Measurements from ENCODE around the gene CYTIP. TPM values are rescaled to one million over a fixed set of nuclear protein-coding genes. Genes with fewer than 3 reads are reported as not detected.

Gene CYTIP
- polyA plus RNA-seq, 3 donors, result 61.9 to 188 (median 83.5) TPM

DNA sequence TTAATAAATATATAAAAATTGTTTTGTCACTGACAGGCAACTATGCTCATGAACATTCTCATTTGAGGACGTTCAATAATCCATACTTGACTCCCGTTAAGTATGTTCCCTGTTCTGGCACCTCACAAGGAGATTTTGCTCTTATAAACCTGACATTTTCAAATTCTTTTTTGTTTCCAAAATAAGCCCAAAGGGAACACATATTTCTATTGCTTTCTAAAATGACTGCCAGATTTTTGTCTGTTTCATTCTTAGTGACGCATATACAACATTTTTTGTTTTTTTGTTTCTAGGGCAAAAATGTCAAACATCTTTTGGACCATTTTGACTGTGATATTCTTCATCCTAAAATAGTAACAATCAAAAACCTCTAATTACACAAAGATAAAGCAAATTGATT is 50.5 kb downstream of the CYTIP start:
- H3K27ac ChIP-seq (ENCODE audit: low read depth in 1 of 2, low read length in 2 of 2), result no peak overlapping the region
- H3K36me3 ChIP-seq (replicated peaks in 1 of 2; ENCODE audit: control insufficient read depth in 1 of 2, insufficient read depth in 2 of 2, low read length in 2 of 2), result no peaks in the 10 kb centered on the region
- H3K4me2 ChIP-seq (replicated peaks; ENCODE audit: extremely low read depth, low read length, poor library complexity, severe bottlenecking), result no peak overlapping the region
- no peak overlapping the region for H3K9ac ChIP-seq (ENCODE audit: insufficient read depth, low read length, poor library complexity, severe bottlenecking)
- no peaks in the 10 kb centered on the region for H3K27me3 ChIP-seq (ENCODE audit: control insufficient read depth in 2 of 2, insufficient read depth in 2 of 2, low read length in 2 of 2)
- 100% methylated on average over 2 of the region's 3 CpGs for WGBS (ENCODE audit: insufficient coverage)
- DNase-seq, result no peak
- peaks cover 0 to 3% of the 10 kb centered on the region in 2 donors for H3K36me3 Mint-ChIP-seq
- no peaks in the 10 kb centered on the region for H3K4me1 ChIP-seq (ENCODE audit: control insufficient read depth in 1 of 2, insufficient read depth in 2 of 2, low read length in 2 of 2)
- no peak overlapping the region for H3K4me3 ChIP-seq (replicated peaks in 1 of 3; ENCODE audit: low read depth in 2 of 3, low read length in 3 of 3)
- no peaks in the 10 kb centered on the region for H3K4me1 Mint-ChIP-seq
- H3K27ac Mint-ChIP-seq, result no peak overlapping the region
- peaks cover 0 to 2% (median 2%) of the 10 kb centered on the region in 3 donors for H3K27me3 Mint-ChIP-seq (ENCODE audit: low read depth in 3 of 3)
- H3K4me3 Mint-ChIP-seq, result no peak overlapping the region
- peaks cover 4 to 15% (median 9%) of the 10 kb centered on the region in 7 donors for H3K9me3 Mint-ChIP-seq
- H2AFZ ChIP-seq (ENCODE audit: insufficient read depth, low read depth, low read length, poor library complexity, severe bottlenecking), result no peak overlapping the region
- H3K9me3 ChIP-seq (replicated peaks in 1 of 2; ENCODE audit: control insufficient read depth in 1 of 2, insufficient read depth in 1 of 2, low read length in 2 of 2), result no peaks in the 10 kb centered on the region
- no peak for TF ChIP-seq CTCF (IDR thresholded peaks at IDR 0.05)
- intact Hi-C loops (cut with micrococcal nuclease), result no loop called here
- H4K20me1 ChIP-seq (ENCODE audit: insufficient read depth, low read length), result no peaks in the 10 kb centered on the region
- no peaks in the 10 kb centered on the region for H3K79me2 ChIP-seq (ENCODE audit: insufficient read depth, low read length)

GRCh38 chr2:157388827-157389226 is 55.1 kb downstream of the CYTIP start:
- intact Hi-C loops (cut with micrococcal nuclease), result no loop called here
- Histone ChIP-seq H3K4me2 (replicated peaks; ENCODE audit: extremely low read depth, low read length, poor library complexity, severe bottlenecking) (no peak overlapping the region), H3K4me1 (ENCODE audit: control insufficient read depth in 1 of 2, insufficient read depth in 2 of 2, low read length in 2 of 2) (no peaks in the 10 kb centered on the region), H3K9me3 (replicated peaks in 1 of 2; ENCODE audit: control insufficient read depth in 1 of 2, insufficient read depth in 1 of 2, low read length in 2 of 2) (no peaks in the 10 kb centered on the region), H3K27ac (ENCODE audit: low read depth in 1 of 2, low read length in 2 of 2) (no peak overlapping the region), H4K20me1 (ENCODE audit: insufficient read depth, low read length) (no peaks in the 10 kb centered on the region), H2AFZ (ENCODE audit: insufficient read depth, low read depth, low read length, poor library complexity, severe bottlenecking) (no peak overlapping the region), H3K36me3 (replicated peaks in 1 of 2; ENCODE audit: control insufficient read depth in 1 of 2, insufficient read depth in 2 of 2, low read length in 2 of 2) (no peaks in the 10 kb centered on the region), H3K9ac (ENCODE audit: insufficient read depth, low read length, poor library complexity, severe bottlenecking) (no peak overlapping the region), H3K79me2 (ENCODE audit: insufficient read depth, low read length) (no peaks in the 10 kb centered on the region), H3K4me3 (replicated peaks in 1 of 3; ENCODE audit: low read depth in 2 of 3, low read length in 3 of 3) (no peak overlapping the region), H3K27me3 (ENCODE audit: control insufficient read depth in 2 of 2, insufficient read depth in 2 of 2, low read length in 2 of 2) (no peaks in the 10 kb centered on the region)
- Mint-ChIP-seq H3K27me3 (ENCODE audit: low read depth in 3 of 3) (peaks cover 0 to 2% (median 2%) of the 10 kb centered on the region in 3 donors), H3K27ac (no peak overlapping the region), H3K36me3 (peaks cover 0 to 3% of the 10 kb centered on the region in 2 donors), H3K9me3 (peaks cover 3 to 19% (median 10%) of the 10 kb centered on the region in 7 donors), H3K4me3 (no peak overlapping the region), H3K4me1 (no peaks in the 10 kb centered on the region)
- no CpG with 5 or more reads among the region's 2 CpGs for WGBS (ENCODE audit: insufficient coverage)
- TF ChIP-seq CTCF (IDR thresholded peaks at IDR 0.05), result no peak
- no peak for DNase-seq
